ENCODE results near the gene PRR29. TPM values are rescaled to one million over a fixed set of nuclear protein-coding genes. Genes with fewer than 3 reads are reported as not detected.

The PRR29 gene
- total and polyA plus RNA-seq, 2 donors (not counting 3 experiments of a cell fraction or from before 2014, with no cell fraction given) = 0.39 to 1.2 TPM

- Histone ChIP-seq H3K27ac (ENCODE audit: insufficient read depth, low read depth, low read length) (no peak overlapping the region), H3K4me1 (ENCODE audit: control insufficient read depth, extremely low read depth, insufficient read depth, low read length) (peaks cover 13% of the 10 kb centered on the region), H4K20me1 (replicated peaks; ENCODE audit: control insufficient read depth, extremely low read depth, insufficient read depth, low read length) (no peaks in the 10 kb centered on the region), H3K36me3 (ENCODE audit: control insufficient read depth in 2 of 2, extremely low read depth in 1 of 2, insufficient read depth in 2 of 2, low read length in 2 of 2) (no peaks in the 10 kb centered on the region), H3K27me3 (ENCODE audit: control insufficient read depth in 2 of 2, insufficient read depth in 2 of 2, low read length in 2 of 2) (no peaks in the 10 kb centered on the region), H3K4me3 (replicated peaks in 1 of 3; ENCODE audit: insufficient read depth in 1 of 3, low read depth in 1 of 3, low read length in 3 of 3) (no peak overlapping the region), H3K4me2 (ENCODE audit: insufficient read depth, low read length) (no peak overlapping the region), H3K9me3 (replicated peaks; ENCODE audit: control insufficient read depth, insufficient read depth, low read length) (no peaks in the 10 kb centered on the region), H3K9ac (replicated peaks; ENCODE audit: extremely low read depth, insufficient read depth, low read length) (no peak overlapping the region), H2AFZ (ENCODE audit: low read depth, low read length) (no peak overlapping the region), H3K79me2 (ENCODE audit: control insufficient read depth, insufficient read depth, low read length) (no peaks in the 10 kb centered on the region), H3K9me1 (replicated peaks; ENCODE audit: control insufficient read depth, extremely low read depth, insufficient read depth, low read length) (no peaks in the 10 kb centered on the region)
- DNase-seq (ENCODE audit: low read depth, low spot score) (no peak), FAIRE-seq (no peak)
- POLR2A ChIA-PET = interaction anchor here (1.0 kb wide), 1 partner anchor 9 kb away, joined by 3 read pairs; no protein-coding TSS in a partner anchor
- dilution Hi-C loops (cut with MboI; ENCODE audit: extremely low pct_ligation_motif_present, low sequenced_read_pairs) (no loop called here), intact Hi-C loops (cut with micrococcal nuclease) (no loop called here)
- CTCF ChIA-PET = interaction anchor here (1.4 to 4.8 kb wide), 2 partner anchors 14 to 30 kb away, joined by 5 to 27 read pairs; no protein-coding TSS in a partner anchor
- no peak for TF ChIP-seq EZH2 (IDR thresholded peaks at IDR 0.05; ENCODE audit: borderline replicate concordance, low read depth, low read length, severe bottlenecking)
- no peak for TF ChIP-seq MAX (IDR thresholded peaks at IDR 0.05; ENCODE audit: insufficient read depth, insufficient read length)
- no peak for TF ChIP-seq JUN (IDR thresholded peaks at IDR 0.05; ENCODE audit: borderline replicate concordance, insufficient read depth, insufficient read length, low read depth)
- no peak for TF ChIP-seq FOS (IDR thresholded peaks at IDR 0.05; ENCODE audit: borderline replicate concordance, insufficient read depth, low read length)
- no peak for TF ChIP-seq POLR2AphosphoS5 (IDR thresholded peaks at IDR 0.05; ENCODE audit: insufficient read depth, low read depth, low read length)
- TF ChIP-seq MYC (IDR thresholded peaks at IDR 0.05; ENCODE audit: low read depth, low read length) = no peak
- TF ChIP-seq CTCF (IDR thresholded peaks at IDR 0.05; ENCODE audit: extremely low read depth in 1 of 2, insufficient read depth in 1 of 2, low read depth in 1 of 2, low read length in 2 of 2) = no peak
- no TSS peak for BruUV-seq (replicated peaks)
Measured at GRCh38 chr17:63976702-63977101, 21.4 kb upstream of the PRR29 start.
